GM12872 (cell line): Measurements from ENCODE around the gene DCLRE1B.
A peak's percentile ranks its signal among the peaks of the same experiment; 100 is the strongest.

Experiments
- TF ChIP-seq, protein P1 (sequence below): IDR thresholded peaks from 3 replicates; pipeline ENCODE4 v1.5.1; 2011; ENCODE audit warnings: low read depth, mild to moderate bottlenecking, low read length, moderate library complexity; ENCODE audit not compliant: insufficient read depth

DCLRE1B gene

DNA sequence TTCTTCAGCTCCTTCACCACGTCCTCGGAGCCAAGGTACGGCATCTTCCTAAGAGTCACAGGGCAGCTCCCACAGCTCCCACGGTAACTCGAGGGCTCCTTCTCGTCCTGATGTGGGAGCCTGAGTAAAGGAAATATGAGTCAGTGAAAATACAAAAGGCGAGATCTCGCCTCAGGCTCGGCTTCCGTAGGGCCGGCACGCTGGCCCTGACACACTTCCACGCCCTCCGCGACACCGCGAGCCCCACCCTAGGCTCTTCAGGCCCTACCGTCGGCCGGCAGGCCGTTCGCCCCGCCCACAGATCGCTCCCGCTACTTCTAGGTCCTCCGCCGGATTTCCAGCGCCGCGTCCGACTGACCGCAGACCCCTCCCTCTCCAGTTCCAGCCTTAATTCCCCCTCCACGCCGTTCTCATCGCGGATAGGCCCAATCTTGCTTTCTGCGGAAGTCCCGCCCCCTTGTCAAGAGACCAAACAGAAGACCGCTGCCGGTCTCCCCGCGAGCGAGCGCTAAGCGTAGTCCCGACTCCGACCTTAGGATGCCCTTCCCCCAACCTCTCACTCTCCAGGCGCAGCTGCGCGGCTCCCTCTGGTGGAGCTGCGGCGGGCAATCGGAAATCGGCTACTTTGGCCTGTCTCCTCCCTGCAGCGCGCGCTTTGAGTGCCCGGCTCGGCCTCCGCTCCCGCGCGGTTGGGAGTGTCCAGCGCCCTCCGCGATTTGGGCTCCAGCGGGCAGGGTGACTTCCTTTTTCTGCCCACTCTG, at the start of gene DCLRE1B, which contains the start of gene AP4B1:
TSS of gene DCLRE1B (plus strand) at position 653 of the 761 bp plus-strand sequence. CDS start 261 bp downstream, outside the sequence.
TSS of gene AP4B1 (minus strand) at position 126 of the 761 bp plus-strand sequence. CDS start at position 44, 82 bp downstream.
- TF ChIP-seq, protein P1, sequence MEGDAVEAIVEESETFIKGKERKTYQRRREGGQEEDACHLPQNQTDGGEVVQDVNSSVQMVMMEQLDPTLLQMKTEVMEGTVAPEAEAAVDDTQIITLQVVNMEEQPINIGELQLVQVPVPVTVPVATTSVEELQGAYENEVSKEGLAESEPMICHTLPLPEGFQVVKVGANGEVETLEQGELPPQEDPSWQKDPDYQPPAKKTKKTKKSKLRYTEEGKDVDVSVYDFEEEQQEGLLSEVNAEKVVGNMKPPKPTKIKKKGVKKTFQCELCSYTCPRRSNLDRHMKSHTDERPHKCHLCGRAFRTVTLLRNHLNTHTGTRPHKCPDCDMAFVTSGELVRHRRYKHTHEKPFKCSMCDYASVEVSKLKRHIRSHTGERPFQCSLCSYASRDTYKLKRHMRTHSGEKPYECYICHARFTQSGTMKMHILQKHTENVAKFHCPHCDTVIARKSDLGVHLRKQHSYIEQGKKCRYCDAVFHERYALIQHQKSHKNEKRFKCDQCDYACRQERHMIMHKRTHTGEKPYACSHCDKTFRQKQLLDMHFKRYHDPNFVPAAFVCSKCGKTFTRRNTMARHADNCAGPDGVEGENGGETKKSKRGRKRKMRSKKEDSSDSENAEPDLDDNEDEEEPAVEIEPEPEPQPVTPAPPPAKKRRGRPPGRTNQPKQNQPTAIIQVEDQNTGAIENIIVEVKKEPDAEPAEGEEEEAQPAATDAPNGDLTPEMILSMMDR, result peak; percentile 69

DNA sequence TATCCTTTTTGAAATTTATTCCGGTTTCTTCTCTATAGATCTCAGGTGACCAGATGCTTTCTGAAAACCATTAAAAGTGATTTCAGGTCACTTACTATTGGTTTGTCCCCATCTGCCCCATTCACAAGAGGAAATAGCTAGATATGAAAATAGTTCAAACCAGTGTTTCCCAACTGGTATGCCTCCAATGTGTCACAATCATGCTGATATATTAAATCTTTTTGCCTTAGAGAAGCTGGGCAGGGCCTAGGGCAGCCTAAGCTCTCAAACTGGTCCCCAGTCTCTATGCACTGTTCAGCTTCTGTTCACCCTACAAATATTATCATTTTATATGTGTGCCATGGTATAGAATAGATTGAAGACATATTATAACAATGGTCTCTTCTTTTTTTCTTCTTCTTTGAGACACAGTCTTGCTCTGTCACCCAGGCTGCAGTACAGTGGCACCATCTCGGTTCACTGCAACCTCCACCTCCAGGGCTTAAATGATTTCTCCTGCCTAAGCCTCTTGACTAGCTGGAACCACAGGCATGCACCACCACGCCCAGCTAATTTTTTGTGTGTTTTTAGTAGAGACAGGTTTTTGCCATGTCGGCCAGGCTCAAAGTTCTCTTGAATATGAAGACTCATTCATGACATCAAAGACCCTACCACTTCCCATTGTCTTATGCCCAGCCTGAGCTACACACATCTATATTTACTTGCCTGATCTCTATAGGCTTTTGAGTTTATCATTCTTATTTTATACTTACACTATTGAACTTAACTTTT, 49.3 kb upstream of the DCLRE1B start:
- TF ChIP-seq, protein P1, result no peak

DNA sequence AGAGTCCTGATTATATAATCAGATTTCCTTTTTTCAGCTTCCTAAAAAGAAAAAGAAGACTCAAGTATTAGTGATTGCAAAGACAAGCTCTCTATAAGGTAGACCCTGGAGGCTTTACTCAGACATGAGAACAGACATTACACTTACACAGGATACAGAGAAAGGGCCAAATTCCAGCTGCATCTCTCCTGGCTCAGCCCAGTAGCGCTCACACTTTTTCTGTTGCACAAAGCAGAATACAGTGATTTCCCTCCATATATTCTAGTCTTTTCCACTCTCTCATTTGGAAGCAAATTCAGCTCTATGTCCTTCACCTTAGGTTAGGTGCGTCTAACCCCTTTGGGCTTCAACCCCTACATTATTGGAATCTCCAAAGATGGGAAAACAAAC, 48.7 kb upstream of the DCLRE1B start:
- TF ChIP-seq, protein P1, result no peak

DNA sequence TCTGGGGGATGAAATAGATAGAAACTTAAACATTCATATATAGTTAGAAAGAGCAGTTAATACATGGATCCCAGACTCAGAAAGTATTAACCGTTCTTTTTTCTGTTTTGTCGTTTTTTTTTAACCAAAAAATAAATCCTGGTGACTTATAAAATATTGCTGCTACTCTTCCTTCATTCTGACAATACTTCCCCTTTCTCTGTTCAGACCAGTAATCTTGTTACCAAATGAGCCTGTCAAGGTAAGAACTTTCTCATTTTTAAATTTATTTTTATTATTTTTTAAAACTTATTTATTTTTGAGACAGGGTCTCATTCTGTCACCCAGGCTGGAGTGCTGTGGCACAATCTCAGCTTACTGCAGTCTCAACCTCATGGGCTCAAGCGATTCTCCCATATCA, 47.4 kb upstream of the DCLRE1B start:
- TF ChIP-seq, protein P1, result no peak

DNA sequence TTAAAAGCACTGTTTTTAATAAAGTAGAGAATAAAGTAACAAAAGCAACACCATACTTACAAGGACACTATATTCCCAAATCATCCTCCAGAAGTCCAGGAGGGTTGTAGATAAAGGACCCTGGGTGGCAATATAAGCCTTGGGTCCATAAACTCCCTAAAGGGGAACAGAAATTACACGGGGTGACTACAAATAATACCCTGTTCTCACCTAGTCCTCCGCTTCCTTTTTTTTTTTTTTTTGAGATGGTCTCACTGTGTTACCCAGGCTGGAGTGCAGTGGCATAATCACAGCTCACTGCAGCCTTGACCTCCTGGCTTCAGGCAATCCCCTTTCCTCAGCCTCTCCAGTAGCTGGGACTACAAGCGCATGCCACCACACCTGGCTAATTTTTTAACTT, 46.7 kb upstream of the DCLRE1B start:
- TF ChIP-seq, protein P1, result no peak

DNA sequence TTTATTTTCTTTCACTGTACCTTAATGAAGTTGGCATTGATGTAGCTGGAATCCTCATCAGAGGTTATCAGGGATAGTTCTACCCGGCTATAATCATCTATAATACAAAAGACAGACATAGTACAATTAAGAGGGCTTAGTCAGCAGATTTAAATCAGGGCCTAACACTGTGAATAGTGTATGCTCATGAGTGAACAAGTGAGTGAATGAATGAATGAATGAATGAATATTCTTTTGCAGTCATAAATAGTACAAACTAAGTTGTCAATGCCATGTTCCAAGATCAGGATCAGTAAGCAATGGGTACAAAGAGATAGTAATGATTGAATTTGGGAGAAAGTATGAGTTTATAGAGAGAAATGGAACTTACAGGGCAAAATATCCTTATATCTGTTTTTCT, 46.1 kb upstream of the DCLRE1B start:
- TF ChIP-seq, protein P1, result no peak

DNA sequence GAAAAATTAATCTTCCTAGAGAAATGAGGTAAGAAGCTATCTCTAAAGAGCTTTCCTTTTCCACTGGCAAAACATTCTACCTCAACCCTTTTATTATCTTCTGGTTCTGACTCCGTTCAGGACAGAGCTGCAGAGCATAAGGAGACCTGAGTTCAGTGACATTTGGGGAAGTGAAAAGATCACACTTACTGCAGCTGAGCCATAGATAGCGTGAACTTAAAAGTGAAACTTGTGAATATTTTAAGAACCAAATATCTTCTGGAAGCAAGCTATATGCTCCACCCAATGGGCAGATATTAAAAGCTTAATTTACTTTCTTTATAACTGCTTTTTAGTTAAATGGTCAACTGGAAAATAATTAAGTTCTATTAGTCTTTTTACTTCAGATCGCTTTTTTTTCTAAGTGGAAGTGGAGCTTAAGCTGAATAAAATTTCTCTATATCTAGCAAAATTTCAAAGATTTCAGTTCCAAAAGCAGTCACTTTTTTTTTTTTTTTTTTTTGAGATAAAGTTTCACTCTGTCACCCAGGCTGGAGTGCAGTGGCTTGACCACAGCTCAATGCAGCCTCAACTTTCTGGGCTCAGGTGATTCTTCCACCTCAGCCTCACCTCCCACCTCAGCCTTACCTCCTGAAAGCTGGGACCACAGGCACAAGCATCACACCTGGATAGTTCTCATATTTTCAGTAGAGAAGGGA, 45.5 kb upstream of the DCLRE1B start:
- TF ChIP-seq, protein P1, result no peak
